Mesothelial cell of epicardium (in vitro differentiated cells): Measurements from ENCODE around the gene PKP1. TPM values are rescaled to one million over a fixed set of nuclear protein-coding genes. Genes with fewer than 3 reads are reported as not detected.
A peak's percentile ranks its signal among the peaks of the same experiment; 100 is the strongest.

ENCODE experiments used
- DNase-seq, 2 experiments: peaks; one replicate each; pipeline ENCODE4 v3.0.0; 2021; ENCODE audit warnings: low spot score in 2 of 2; ENCODE audit not compliant: unreplicated experiment in 2 of 2
- H3K27ac Mint-ChIP-seq: 2 replicates; pipeline ENCODE4 v1.8.0; 2021; ENCODE audit warnings: mixed read lengths
- H3K27me3 Mint-ChIP-seq: 2 replicates; pipeline ENCODE4 v1.8.0; 2021; ENCODE audit warnings: low read depth, mixed read lengths
- H3K36me3 Mint-ChIP-seq: 2 replicates; pipeline ENCODE4 v1.8.0; 2021; ENCODE audit warnings: mixed read lengths
- H3K4me1 Mint-ChIP-seq: 2 replicates; pipeline ENCODE4 v1.8.0; 2021; ENCODE audit warnings: mixed read lengths
- H3K4me3 Mint-ChIP-seq: 2 replicates; pipeline ENCODE4 v1.8.0; 2021; ENCODE audit warnings: mild to moderate bottlenecking, moderate library complexity, mixed read lengths
- H3K9me3 Mint-ChIP-seq: 2 replicates; pipeline ENCODE4 v1.8.0; 2021; ENCODE audit warnings: mixed read lengths
- total RNA-seq: library from RNA; stranded (reverse); gene quantifications from 3 replicates; pipeline ENCODE4 v1.2.1, GENCODE V29; 2021
- TF ChIP-seq, protein P1 (sequence below): fragments of 200-600 bp; sonication (generic); IDR thresholded peaks from one replicate; pipeline ENCODE4 v1.5.0; 2021; ENCODE audit warnings: antibody characterized with exemption; ENCODE audit not compliant: unreplicated experiment

PKP1 gene
- total RNA-seq, 1 donor from 2014 or later: 0.54 TPM

GRCh38 chr1:201346337-201346939, 63.1 kb downstream of the PKP1 start:
- H3K36me3 Mint-ChIP-seq: peaks cover under 1% of the 10 kb centered on the region
- H3K27me3 Mint-ChIP-seq: peaks cover 3% of the 10 kb centered on the region
- H3K9me3 Mint-ChIP-seq: peaks cover 1% of the 10 kb centered on the region
- no peak overlapping the region for H3K4me3 Mint-ChIP-seq
- TF ChIP-seq, protein P1, sequence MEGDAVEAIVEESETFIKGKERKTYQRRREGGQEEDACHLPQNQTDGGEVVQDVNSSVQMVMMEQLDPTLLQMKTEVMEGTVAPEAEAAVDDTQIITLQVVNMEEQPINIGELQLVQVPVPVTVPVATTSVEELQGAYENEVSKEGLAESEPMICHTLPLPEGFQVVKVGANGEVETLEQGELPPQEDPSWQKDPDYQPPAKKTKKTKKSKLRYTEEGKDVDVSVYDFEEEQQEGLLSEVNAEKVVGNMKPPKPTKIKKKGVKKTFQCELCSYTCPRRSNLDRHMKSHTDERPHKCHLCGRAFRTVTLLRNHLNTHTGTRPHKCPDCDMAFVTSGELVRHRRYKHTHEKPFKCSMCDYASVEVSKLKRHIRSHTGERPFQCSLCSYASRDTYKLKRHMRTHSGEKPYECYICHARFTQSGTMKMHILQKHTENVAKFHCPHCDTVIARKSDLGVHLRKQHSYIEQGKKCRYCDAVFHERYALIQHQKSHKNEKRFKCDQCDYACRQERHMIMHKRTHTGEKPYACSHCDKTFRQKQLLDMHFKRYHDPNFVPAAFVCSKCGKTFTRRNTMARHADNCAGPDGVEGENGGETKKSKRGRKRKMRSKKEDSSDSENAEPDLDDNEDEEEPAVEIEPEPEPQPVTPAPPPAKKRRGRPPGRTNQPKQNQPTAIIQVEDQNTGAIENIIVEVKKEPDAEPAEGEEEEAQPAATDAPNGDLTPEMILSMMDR: peak; percentile 70
- H3K27ac Mint-ChIP-seq: no peak overlapping the region
- DNase-seq: no peak
- peaks cover 3% of the 10 kb centered on the region for H3K4me1 Mint-ChIP-seq

DNA sequence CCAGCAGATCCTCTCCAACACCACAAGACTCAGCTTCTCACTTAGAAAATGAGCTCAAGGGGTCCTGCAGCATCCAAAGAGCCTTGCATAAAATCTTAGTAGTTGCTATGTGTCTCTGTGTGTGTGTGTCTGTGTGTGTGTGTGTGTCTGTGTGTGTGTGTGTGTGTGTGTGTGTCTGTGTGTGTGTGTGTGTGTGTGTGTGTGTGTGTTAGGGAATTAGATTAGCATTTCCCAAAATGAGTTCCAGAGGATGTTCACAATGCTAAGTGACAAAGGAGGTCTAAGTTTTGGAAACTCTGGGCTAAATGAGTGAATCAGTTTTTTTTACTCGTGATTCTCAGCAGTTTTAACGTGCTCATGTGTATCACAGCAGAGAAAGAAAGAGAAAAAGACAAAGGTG, 63.7 kb downstream of the PKP1 start:
- TF ChIP-seq, protein P1: no peak
- H3K4me1 Mint-ChIP-seq: peaks cover 3% of the 10 kb centered on the region
- no peak for DNase-seq
- no peaks in the 10 kb centered on the region for H3K9me3 Mint-ChIP-seq
- no peaks in the 10 kb centered on the region for H3K36me3 Mint-ChIP-seq
- no peak overlapping the region for H3K4me3 Mint-ChIP-seq
- peaks cover 3% of the 10 kb centered on the region for H3K27me3 Mint-ChIP-seq
- H3K27ac Mint-ChIP-seq: no peak overlapping the region

GRCh38 chr1:201347498-201348210, 64.3 kb downstream of the PKP1 start:
- no peak for DNase-seq
- Mint-ChIP-seq H3K27ac (no peak overlapping the region), H3K4me1 (peaks cover 3% of the 10 kb centered on the region), H3K9me3 (no peaks in the 10 kb centered on the region), H3K36me3 (no peaks in the 10 kb centered on the region), H3K4me3 (no peak overlapping the region), H3K27me3 (peaks cover 3% of the 10 kb centered on the region)
- TF ChIP-seq, protein P1: no peak

GRCh38 chr1:201348211-201348566, 64.9 kb downstream of the PKP1 start:
- TF ChIP-seq, protein P1: peak; percentile 59
- Mint-ChIP-seq H3K4me1 (peaks cover 5% of the 10 kb centered on the region), H3K4me3 (no peak overlapping the region), H3K36me3 (no peaks in the 10 kb centered on the region), H3K9me3 (no peaks in the 10 kb centered on the region), H3K27ac (no peak overlapping the region), H3K27me3 (peaks cover 3% of the 10 kb centered on the region)
- DNase-seq: peak in 1 of 2 experiments; percentile 70

DNA sequence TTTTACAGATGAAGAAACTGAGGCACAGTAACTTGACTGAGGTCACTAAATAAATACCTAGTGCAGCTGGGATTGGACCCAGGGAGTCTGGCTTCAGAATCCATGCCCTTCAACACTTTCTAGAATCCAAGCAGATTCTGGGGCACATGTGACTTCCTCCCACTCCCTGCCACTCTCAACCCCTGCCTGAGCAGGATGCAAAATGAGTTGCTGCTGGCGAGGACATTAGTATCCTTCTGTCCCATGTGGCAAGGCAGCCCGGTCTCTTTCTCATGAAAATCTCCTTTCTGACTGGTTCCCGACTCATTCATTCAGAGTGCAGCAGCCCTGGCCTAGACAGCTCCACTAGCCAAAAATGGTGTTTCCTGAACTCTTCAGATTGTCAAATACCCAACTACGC, 65.8 kb downstream of the PKP1 start:
- Mint-ChIP-seq H3K36me3 (no peaks in the 10 kb centered on the region), H3K4me1 (peaks cover 11% of the 10 kb centered on the region), H3K4me3 (no peak overlapping the region), H3K27me3 (peaks cover 3% of the 10 kb centered on the region), H3K9me3 (no peaks in the 10 kb centered on the region), H3K27ac (no peak overlapping the region)
- TF ChIP-seq, protein P1: no peak
- no peak for DNase-seq
